GM18951 (cell line): Measurements from ENCODE around the gene MTR.

ENCODE experiments used
- POLR2A ChIP-seq: IDR thresholded peaks from 4 replicates; pipeline ENCODE4 v1.6.1; 2011; ENCODE audit warnings: mild to moderate bottlenecking; ENCODE audit not compliant: insufficient read length, insufficient read depth; ENCODE audit errors: extremely low read depth
- in situ Hi-C: fragments of 300-500 bp; cut with MboI; formaldehyde crosslinking; loops from one replicate; pipeline ENCODE4 v1.12.0; 2022; ENCODE audit warnings: low sequenced_read_pairs, mixed read lengths, inconsistent platforms; ENCODE audit not compliant: unreplicated experiment

The MTR gene

GRCh38 chr1:236953151-236953700, 158.1 kb downstream of the MTR start:
- in situ Hi-C loops, result no loop called here
- TF ChIP-seq POLR2A, result no peak
